ENCODE results near the gene RAD18.

DNA sequence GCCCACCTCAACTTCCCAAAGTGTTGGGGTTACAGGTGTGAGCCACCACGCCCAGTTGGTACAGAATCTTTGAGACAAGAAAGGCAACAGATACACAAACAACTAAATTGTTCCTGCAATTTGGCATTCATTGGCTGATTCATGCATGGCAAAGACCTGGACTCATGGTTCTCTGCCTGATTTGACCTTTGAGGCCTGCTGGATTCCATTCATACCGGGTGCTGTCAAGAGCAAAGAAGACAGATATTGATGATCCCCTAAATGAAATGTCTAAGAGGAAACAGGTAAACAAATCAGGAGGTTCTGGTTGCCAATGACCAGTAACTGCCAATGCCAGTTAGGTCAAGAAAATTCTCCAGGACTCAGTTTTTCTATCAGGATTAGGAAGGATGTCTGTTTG lies 43.9 kb upstream of the RAD18 start:
- TF ChIP-seq, protein P1, sequence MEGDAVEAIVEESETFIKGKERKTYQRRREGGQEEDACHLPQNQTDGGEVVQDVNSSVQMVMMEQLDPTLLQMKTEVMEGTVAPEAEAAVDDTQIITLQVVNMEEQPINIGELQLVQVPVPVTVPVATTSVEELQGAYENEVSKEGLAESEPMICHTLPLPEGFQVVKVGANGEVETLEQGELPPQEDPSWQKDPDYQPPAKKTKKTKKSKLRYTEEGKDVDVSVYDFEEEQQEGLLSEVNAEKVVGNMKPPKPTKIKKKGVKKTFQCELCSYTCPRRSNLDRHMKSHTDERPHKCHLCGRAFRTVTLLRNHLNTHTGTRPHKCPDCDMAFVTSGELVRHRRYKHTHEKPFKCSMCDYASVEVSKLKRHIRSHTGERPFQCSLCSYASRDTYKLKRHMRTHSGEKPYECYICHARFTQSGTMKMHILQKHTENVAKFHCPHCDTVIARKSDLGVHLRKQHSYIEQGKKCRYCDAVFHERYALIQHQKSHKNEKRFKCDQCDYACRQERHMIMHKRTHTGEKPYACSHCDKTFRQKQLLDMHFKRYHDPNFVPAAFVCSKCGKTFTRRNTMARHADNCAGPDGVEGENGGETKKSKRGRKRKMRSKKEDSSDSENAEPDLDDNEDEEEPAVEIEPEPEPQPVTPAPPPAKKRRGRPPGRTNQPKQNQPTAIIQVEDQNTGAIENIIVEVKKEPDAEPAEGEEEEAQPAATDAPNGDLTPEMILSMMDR (IDR thresholded peaks at IDR 0.05): no peak
- no peak for TF ChIP-seq POLR2A (IDR thresholded peaks at IDR 0.05)
